ENCODE measurements around the gene ADCY5.

DNA sequence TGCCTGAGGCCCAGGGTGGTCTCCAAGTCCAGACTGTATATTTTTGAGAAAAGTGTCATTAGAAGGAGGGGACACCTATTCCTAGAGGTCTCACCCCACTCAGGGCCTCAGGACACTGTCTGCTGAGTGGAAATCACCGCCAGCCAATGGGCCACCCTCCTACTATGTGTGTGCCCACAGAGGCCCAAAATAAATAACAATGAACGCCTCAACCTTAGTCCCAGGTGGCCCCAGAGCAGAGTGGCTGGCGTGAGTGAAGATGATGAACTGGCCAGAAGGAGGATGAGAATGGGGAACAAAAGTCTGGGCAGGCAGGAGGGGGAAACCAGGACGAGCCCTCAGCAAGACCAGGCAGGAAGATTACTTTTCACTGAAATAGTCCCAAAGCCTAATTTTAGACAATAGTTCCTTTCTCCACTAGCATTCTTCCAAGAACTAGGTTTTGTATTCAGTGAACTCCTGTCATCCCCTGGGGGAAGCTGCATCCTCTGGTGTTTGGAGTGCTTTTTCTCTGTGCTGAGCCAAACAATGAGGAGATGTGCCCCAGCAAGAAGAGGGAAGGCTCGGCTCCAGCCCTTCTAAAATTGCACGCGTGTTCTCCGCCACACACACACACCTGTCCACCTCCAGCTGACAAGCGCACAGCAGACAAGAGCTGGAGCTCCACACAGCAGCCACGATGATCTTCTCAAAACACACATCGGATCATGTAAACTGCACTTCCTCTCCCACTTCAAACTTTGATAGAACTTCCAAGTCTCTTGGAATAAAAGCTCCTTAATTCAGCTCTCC is 72.2 kb downstream of the ADCY5 start:
- no peak for TF ChIP-seq POLR2AphosphoS5 (IDR thresholded peaks at IDR 0.05)
- TF ChIP-seq CTCF (IDR thresholded peaks at IDR 0.05) = no peak
- no peak for TF ChIP-seq POLR2A (IDR thresholded peaks at IDR 0.05)
